Measurements from ENCODE around the gene LHFPL3. TPM values are rescaled to one million over a fixed set of nuclear protein-coding genes. Genes with fewer than 3 reads are reported as not detected.

The LHFPL3 gene
- polyA plus RNA-seq, 2 of the 4 experiments (the other 2 are of a cell fraction), result not detected

GRCh38 chr7:104926601-104927041, 598.2 kb downstream of the LHFPL3 start:
- Histone ChIP-seq H3K9me3 (no peaks in the 10 kb centered on the region), H3K4me3 (no peak overlapping the region), H3K27ac (no peak overlapping the region), H3K4me2 (no peak overlapping the region), H3K4me1 (no peaks in the 10 kb centered on the region)
- TF ChIP-seq MAX (IDR thresholded peaks at IDR 0.05) (no peak), USF2 (IDR thresholded peaks at IDR 0.05) (no peak), CHD4 (IDR thresholded peaks at IDR 0.05; ENCODE audit: borderline replicate concordance) (no peak), HES2 (IDR thresholded peaks at IDR 0.05) (no peak), KDM1A (IDR thresholded peaks at IDR 0.05; ENCODE audit: low read depth) (no peak), POLR2AphosphoS2 (conservative IDR thresholded peaks at IDR 0.05; ENCODE audit: low read length) (no peak), GATA3 (IDR thresholded peaks at IDR 0.05; ENCODE audit: borderline replicate concordance) (no peak), EP300 (IDR thresholded peaks at IDR 0.05) (no peak), HMGXB4 (CRISPR knock-in tag; IDR thresholded peaks at IDR 0.05; ENCODE audit: borderline replicate concordance) (no peak), ATOH8 (CRISPR knock-in tag; IDR thresholded peaks at IDR 0.05; ENCODE audit: low read depth) (no peak), MAFK (IDR thresholded peaks at IDR 0.05; ENCODE audit: partially characterized antibody) (no peak), PHF8 (IDR thresholded peaks at IDR 0.05; ENCODE audit: borderline replicate concordance, low read depth) (no peak), ZSCAN20 (CRISPR knock-in tag; IDR thresholded peaks at IDR 0.05) (no peak), CEBPB (IDR thresholded peaks at IDR 0.05) (no peak), PBX3 (IDR thresholded peaks at IDR 0.05) (no peak), HOXB13 (CRISPR knock-in tag; IDR thresholded peaks at IDR 0.05; ENCODE audit: low read depth) (no peak), ELK1 (IDR thresholded peaks at IDR 0.05; ENCODE audit: low read depth, low read length) (no peak), MAZ (IDR thresholded peaks at IDR 0.05; ENCODE audit: borderline replicate concordance, low read depth, low read length) (no peak)
- 46% methylated on average over 4 of the region's 5 CpGs for WGBS (ENCODE audit: missing lambda C conversion rate)
- FAIRE-seq (no peak), ATAC-seq (no peak), DNase-seq (ENCODE audit: low read depth in 1 of 2, low spot score in 1 of 2) (no peak)
- ChIA-PET POLR2A (no interaction called here), CTCF (interaction anchor here (0.6 to 3.4 kb wide), 6 partner anchors 8 to 503 kb away, joined by 3 to 31 read pairs (median 8); no protein-coding TSS in a partner anchor)

GRCh38 chr7:104927055-104927454, 598.7 kb downstream of the LHFPL3 start:
- ATAC-seq (no peak), DNase-seq (ENCODE audit: low read depth in 1 of 2, low spot score in 1 of 2) (no peak), FAIRE-seq (no peak)
- no peaks in the 10 kb centered on the region for H3K9me3 ChIP-seq
- no peaks in the 10 kb centered on the region for H3K4me1 ChIP-seq
- POLR2A ChIA-PET, result no interaction called here
- TF ChIP-seq JUNB (IDR thresholded peaks at IDR 0.05) (no peak), PHF8 (IDR thresholded peaks at IDR 0.05; ENCODE audit: borderline replicate concordance, low read depth) (no peak), FOSB (CRISPR knock-in tag; IDR thresholded peaks at IDR 0.05) (no peak), TFCP2L1 (CRISPR knock-in tag; IDR thresholded peaks at IDR 0.05) (no peak), HES2 (IDR thresholded peaks at IDR 0.05) (no peak), BHLHE40 (IDR thresholded peaks at IDR 0.05; ENCODE audit: low read depth, low read length) (no peak), CTCF (IDR thresholded peaks at IDR 0.05) (no peak), ZFP36 (IDR thresholded peaks at IDR 0.05; ENCODE audit: borderline replicate concordance, partially characterized antibody) (no peak), USF2 (IDR thresholded peaks at IDR 0.05) (no peak), KDM5A (IDR thresholded peaks at IDR 0.05) (no peak), SREBF2 (IDR thresholded peaks at IDR 0.05) (no peak)
- no peak overlapping the region for H3K4me3 ChIP-seq
- CTCF ChIA-PET, result interaction anchor here (0.6 to 3.4 kb wide), 6 partner anchors 9 to 503 kb away, joined by 3 to 31 read pairs (median 8); no protein-coding TSS in a partner anchor
- H3K4me2 ChIP-seq, result no peak overlapping the region
- WGBS (ENCODE audit: missing lambda C conversion rate), result 73% methylated on average over 7 of the region's 7 CpGs
- no peak overlapping the region for H3K27ac ChIP-seq
